ENCODE measurements around the gene HPD.
A peak's percentile ranks its signal among the peaks of the same experiment; 100 is the strongest.

Gene HPD

GRCh38 chr12:121827351-121828099, 31.1 kb downstream of the HPD start:
- DNase-seq = no peak

GRCh38 chr12:121826318-121827150, 32.1 kb downstream of the HPD start:
- no peak for DNase-seq

GRCh38 chr12:121825041-121825523, 33.6 kb downstream of the HPD start:
- DNase-seq = no peak

- no peak for DNase-seq
These were observed 34.9 kb downstream of the HPD start for GRCh38 chr12:121823727-121824115.

GRCh38 chr12:121823101-121823726, 35.4 kb downstream of the HPD start:
- no peak for DNase-seq

GRCh38 chr12:121822393-121823100, 36.1 kb downstream of the HPD start:
- DNase-seq = no peak

- no peak for DNase-seq
These were observed 38.6 kb downstream of the HPD start for GRCh38 chr12:121820056-121820455.

GRCh38 chr12:121819212-121819949, 39.3 kb downstream of the HPD start:
- DNase-seq = no peak

- DNase-seq = no peak
These were observed 41.0 kb downstream of the HPD start for GRCh38 chr12:121817648-121818043.

GRCh38 chr12:121816925-121817647, 41.6 kb downstream of the HPD start:
- no peak for DNase-seq

GRCh38 chr12:121815263-121815662, 43.4 kb downstream of the HPD start:
- DNase-seq = no peak

- DNase-seq = no peak
These were observed 44.1 kb downstream of the HPD start for GRCh38 chr12:121814429-121815119.

GRCh38 chr12:121813951-121814350, 44.7 kb downstream of the HPD start:
- DNase-seq = no peak

GRCh38 chr12:121812921-121813896, 45.5 kb downstream of the HPD start:
- DNase-seq = no peak

- DNase-seq = peak; percentile 55
These were observed 46.3 kb downstream of the HPD start for GRCh38 chr12:121812320-121812871.

- DNase-seq = peak; percentile 73
These were observed 47.0 kb downstream of the HPD start for GRCh38 chr12:121811434-121812319.

GRCh38 chr12:121810833-121811433, 47.7 kb downstream of the HPD start:
- DNase-seq = no peak

All from activated naive CD4-positive, alpha-beta T cell treated with Interleukin-2 at 50 U/mL for 16 hours (primary cell).